ENCODE results near the gene RPRM.

Gene RPRM

DNA sequence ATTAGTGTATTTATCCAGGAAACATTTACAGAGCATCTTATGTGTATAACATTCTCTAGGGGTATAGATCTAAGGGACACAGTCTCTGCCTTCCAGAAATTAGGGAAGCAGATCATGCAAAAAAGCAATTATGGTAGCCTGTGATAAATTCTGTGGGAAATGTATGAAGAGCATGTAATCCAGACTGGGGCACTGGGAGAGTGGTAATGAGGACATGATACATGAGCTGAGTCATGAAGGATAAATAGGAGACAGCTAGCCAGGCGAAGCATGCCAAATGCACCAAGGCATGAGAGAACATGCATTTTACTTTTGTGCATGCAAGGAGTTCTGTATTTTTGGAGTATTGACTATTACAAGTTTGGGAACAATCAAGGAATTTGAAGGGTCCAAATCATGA lies 8.9 kb upstream of the RPRM start:
- no peaks in the 10 kb centered on the region for H3K9me3 ChIP-seq (ENCODE audit: control insufficient read depth in 5 of 5, low read length in 5 of 5)
- no peak overlapping the region for H3K9ac ChIP-seq (ENCODE audit: low read length in 5 of 5)
- no peak overlapping the region for H3K27ac ChIP-seq (ENCODE audit: low read depth, low read length)
- no peaks in the 10 kb centered on the region for H3K27me3 ChIP-seq (ENCODE audit: control insufficient read depth in 5 of 5, insufficient read depth in 4 of 5, low read length in 5 of 5)
- H3K36me3 ChIP-seq (ENCODE audit: control insufficient read depth in 5 of 5, insufficient read depth in 5 of 5, low read length in 5 of 5), result no peaks in the 10 kb centered on the region
- H3K4me1 ChIP-seq (ENCODE audit: control insufficient read depth in 5 of 5, insufficient read depth in 5 of 5, low read length in 5 of 5), result no peaks in the 10 kb centered on the region
- H3K4me3 ChIP-seq (ENCODE audit: low read depth in 1 of 5, low read length in 5 of 5), result no peak overlapping the region

- Histone ChIP-seq H3K4me3 (ENCODE audit: low read depth in 1 of 5, low read length in 5 of 5) (no peak overlapping the region), H3K27ac (ENCODE audit: low read depth, low read length) (no peak overlapping the region), H3K27me3 (ENCODE audit: control insufficient read depth in 5 of 5, insufficient read depth in 4 of 5, low read length in 5 of 5) (peaks cover 15 to 33% (median 25%) of the 10 kb centered on the region in 5 donors), H3K9me3 (ENCODE audit: control insufficient read depth in 5 of 5, low read length in 5 of 5) (no peaks in the 10 kb centered on the region), H3K9ac (ENCODE audit: low read length in 5 of 5) (no peak overlapping the region), H3K4me1 (ENCODE audit: control insufficient read depth in 5 of 5, insufficient read depth in 5 of 5, low read length in 5 of 5) (peaks cover 2 to 38% (median 35%) of the 10 kb centered on the region in 5 donors), H3K36me3 (ENCODE audit: control insufficient read depth in 5 of 5, insufficient read depth in 5 of 5, low read length in 5 of 5) (no peaks in the 10 kb centered on the region)
Observed at GRCh38 chr2:153479573-153479972, 1.0 kb upstream of the RPRM start.

DNA sequence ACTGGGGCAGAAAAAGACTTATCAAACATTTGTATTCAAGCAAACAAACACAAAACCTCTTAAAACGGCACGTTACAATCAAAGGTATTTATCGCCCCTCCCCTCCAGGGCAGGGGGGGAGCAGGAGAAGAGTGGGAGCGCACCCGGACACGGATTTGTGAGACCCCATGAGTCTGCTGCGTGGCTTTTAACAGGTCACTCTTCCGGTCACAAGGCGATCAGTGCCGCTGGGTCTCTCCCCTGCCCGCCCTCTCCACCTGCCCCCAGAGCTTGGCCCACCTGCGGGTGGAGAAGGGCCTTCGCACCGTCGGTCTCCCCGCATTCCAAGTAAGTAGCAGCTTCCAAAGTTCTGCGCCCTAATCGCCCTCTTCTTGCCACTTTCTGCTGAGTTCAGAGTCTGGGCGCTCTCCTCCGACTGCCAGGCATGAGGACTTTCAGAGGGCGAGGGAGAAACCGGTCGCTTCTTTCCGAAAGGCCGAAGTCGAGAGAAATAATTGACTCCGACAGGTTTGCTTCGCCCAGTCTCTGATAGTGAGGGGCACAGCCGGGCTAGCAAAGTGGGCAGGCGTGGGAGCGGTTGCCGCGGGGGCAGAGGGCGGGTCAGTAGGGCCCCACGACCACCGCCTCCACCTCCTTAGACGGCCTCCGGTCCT lies 800 bp downstream of the RPRM start:
- Histone ChIP-seq H3K9me3 (ENCODE audit: control insufficient read depth in 5 of 5, low read length in 5 of 5) (no peaks in the 10 kb centered on the region), H3K27ac (ENCODE audit: low read depth, low read length) (no peak overlapping the region), H3K9ac (ENCODE audit: low read length in 5 of 5) (peak overlapping the region in 1 of 5 donors; percentile 11), H3K4me1 (ENCODE audit: control insufficient read depth in 5 of 5, insufficient read depth in 5 of 5, low read length in 5 of 5) (peaks cover 2 to 44% (median 38%) of the 10 kb centered on the region in 5 donors), H3K4me3 (ENCODE audit: low read depth in 1 of 5, low read length in 5 of 5) (peak overlapping the region; percentile 13 to 71 (median 66)), H3K36me3 (ENCODE audit: control insufficient read depth in 5 of 5, insufficient read depth in 5 of 5, low read length in 5 of 5) (no peaks in the 10 kb centered on the region), H3K27me3 (ENCODE audit: control insufficient read depth in 5 of 5, insufficient read depth in 4 of 5, low read length in 5 of 5) (peaks cover 15 to 33% (median 25%) of the 10 kb centered on the region in 5 donors)

DNA sequence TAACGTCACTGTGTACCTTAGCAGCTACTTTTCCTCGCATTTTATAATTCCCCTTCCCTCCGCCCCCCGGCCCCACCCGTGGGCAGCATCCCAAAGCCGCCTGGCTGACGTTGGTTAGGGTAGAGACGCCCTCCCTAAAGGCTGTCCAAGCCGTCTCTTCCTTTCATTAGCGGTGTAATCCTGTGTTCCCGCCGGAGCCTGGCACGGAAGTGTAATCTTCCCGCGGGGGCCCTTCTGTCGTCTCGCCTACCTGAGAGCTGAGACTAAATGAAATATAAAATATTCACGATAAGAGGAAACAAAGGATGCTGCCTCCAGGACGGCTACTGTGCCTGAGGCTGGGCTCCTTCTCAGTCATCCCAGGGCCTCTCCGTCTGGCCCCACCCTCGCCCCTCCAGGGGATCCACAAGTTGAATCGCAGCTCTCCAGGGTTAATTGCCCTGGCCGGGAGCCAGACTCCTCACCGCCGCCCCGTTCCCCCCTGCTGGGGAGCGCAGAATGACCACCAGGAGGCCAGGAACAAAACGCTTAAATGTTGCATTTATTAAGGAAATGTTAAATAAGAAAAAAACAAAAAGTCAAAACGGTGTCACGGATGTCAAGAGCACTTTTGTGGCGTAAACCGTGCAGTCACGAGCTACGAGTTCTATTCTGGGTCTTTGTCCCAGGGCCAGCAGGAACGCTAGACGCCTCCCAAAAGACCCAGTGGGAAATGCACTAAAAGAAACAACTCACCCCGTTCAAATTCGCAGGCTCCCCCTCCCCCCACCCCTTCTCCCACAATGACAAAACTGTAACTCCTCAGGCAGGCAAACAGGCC lies 1.5 kb downstream of the RPRM start:
- Histone ChIP-seq H3K36me3 (ENCODE audit: control insufficient read depth in 5 of 5, insufficient read depth in 5 of 5, low read length in 5 of 5) (no peaks in the 10 kb centered on the region), H3K9me3 (ENCODE audit: control insufficient read depth in 5 of 5, low read length in 5 of 5) (no peaks in the 10 kb centered on the region), H3K9ac (ENCODE audit: low read length in 5 of 5) (no peak overlapping the region), H3K4me1 (ENCODE audit: control insufficient read depth in 5 of 5, insufficient read depth in 5 of 5, low read length in 5 of 5) (peaks cover 2 to 44% (median 38%) of the 10 kb centered on the region in 5 donors), H3K27me3 (ENCODE audit: control insufficient read depth in 5 of 5, insufficient read depth in 4 of 5, low read length in 5 of 5) (peaks cover 15 to 33% (median 25%) of the 10 kb centered on the region in 5 donors), H3K27ac (ENCODE audit: low read depth, low read length) (no peak overlapping the region), H3K4me3 (ENCODE audit: low read depth in 1 of 5, low read length in 5 of 5) (peak overlapping the region; percentile 44 to 71 (median 66))

DNA sequence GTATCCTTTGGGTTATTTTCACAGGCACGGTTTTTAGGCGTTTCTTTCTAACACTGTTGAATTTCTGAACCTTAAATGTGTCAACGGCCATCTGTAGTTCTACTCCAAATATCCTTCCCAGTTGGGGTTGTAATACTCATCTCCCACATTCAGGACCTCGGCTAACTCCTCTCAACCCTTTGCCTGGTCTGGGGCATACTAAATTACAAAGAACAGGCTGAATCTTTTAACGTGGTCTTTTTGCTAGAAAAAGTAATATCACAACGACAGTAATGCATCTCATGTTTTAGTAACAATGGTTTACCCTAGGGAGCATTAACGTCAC lies 2.1 kb downstream of the RPRM start:
- Histone ChIP-seq H3K4me1 (ENCODE audit: control insufficient read depth in 5 of 5, insufficient read depth in 5 of 5, low read length in 5 of 5) (peaks cover 2 to 44% (median 38%) of the 10 kb centered on the region in 5 donors), H3K9me3 (ENCODE audit: control insufficient read depth in 5 of 5, low read length in 5 of 5) (no peaks in the 10 kb centered on the region), H3K9ac (ENCODE audit: low read length in 5 of 5) (no peak overlapping the region), H3K36me3 (ENCODE audit: control insufficient read depth in 5 of 5, insufficient read depth in 5 of 5, low read length in 5 of 5) (no peaks in the 10 kb centered on the region), H3K27ac (ENCODE audit: low read depth, low read length) (no peak overlapping the region), H3K27me3 (ENCODE audit: control insufficient read depth in 5 of 5, insufficient read depth in 4 of 5, low read length in 5 of 5) (peaks cover 15 to 33% (median 25%) of the 10 kb centered on the region in 5 donors), H3K4me3 (ENCODE audit: low read depth in 1 of 5, low read length in 5 of 5) (no peak overlapping the region)

GRCh38 chr2:153474876-153475435 lies 3.6 kb downstream of the RPRM start:
- H3K27ac ChIP-seq (ENCODE audit: low read depth, low read length), result no peak overlapping the region
- no peak overlapping the region for H3K9ac ChIP-seq (ENCODE audit: low read length in 5 of 5)
- H3K36me3 ChIP-seq (ENCODE audit: control insufficient read depth in 5 of 5, insufficient read depth in 5 of 5, low read length in 5 of 5), result no peaks in the 10 kb centered on the region
- peaks cover 2 to 44% (median 38%) of the 10 kb centered on the region in 5 donors for H3K4me1 ChIP-seq (ENCODE audit: control insufficient read depth in 5 of 5, insufficient read depth in 5 of 5, low read length in 5 of 5)
- H3K4me3 ChIP-seq (ENCODE audit: low read depth in 1 of 5, low read length in 5 of 5), result no peak overlapping the region
- peaks cover 15 to 33% (median 25%) of the 10 kb centered on the region in 5 donors for H3K27me3 ChIP-seq (ENCODE audit: control insufficient read depth in 5 of 5, insufficient read depth in 4 of 5, low read length in 5 of 5)
- no peaks in the 10 kb centered on the region for H3K9me3 ChIP-seq (ENCODE audit: control insufficient read depth in 5 of 5, low read length in 5 of 5)

- no peaks in the 10 kb centered on the region for H3K9me3 ChIP-seq (ENCODE audit: control insufficient read depth in 5 of 5, low read length in 5 of 5)
- no peak overlapping the region for H3K27ac ChIP-seq (ENCODE audit: low read depth, low read length)
- H3K27me3 ChIP-seq (ENCODE audit: control insufficient read depth in 5 of 5, insufficient read depth in 4 of 5, low read length in 5 of 5), result peaks cover 12 to 31% (median 23%) of the 10 kb centered on the region in 5 donors
- H3K4me1 ChIP-seq (ENCODE audit: control insufficient read depth in 5 of 5, insufficient read depth in 5 of 5, low read length in 5 of 5), result peaks cover 2 to 44% (median 38%) of the 10 kb centered on the region in 5 donors
- no peaks in the 10 kb centered on the region for H3K36me3 ChIP-seq (ENCODE audit: control insufficient read depth in 5 of 5, insufficient read depth in 5 of 5, low read length in 5 of 5)
- no peak overlapping the region for H3K4me3 ChIP-seq (ENCODE audit: low read depth in 1 of 5, low read length in 5 of 5)
- no peak overlapping the region for H3K9ac ChIP-seq (ENCODE audit: low read length in 5 of 5)
Observed at GRCh38 chr2:153474407-153474806, 4.2 kb downstream of the RPRM start.

GRCh38 chr2:153470867-153471266 lies 7.7 kb downstream of the RPRM start:
- Histone ChIP-seq H3K4me1 (ENCODE audit: control insufficient read depth in 5 of 5, insufficient read depth in 5 of 5, low read length in 5 of 5) (peaks cover 0 to 18% (median 12%) of the 10 kb centered on the region in 5 donors), H3K27me3 (ENCODE audit: control insufficient read depth in 5 of 5, insufficient read depth in 4 of 5, low read length in 5 of 5) (peaks cover 0 to 3% (median 0%) of the 10 kb centered on the region in 5 donors), H3K4me3 (ENCODE audit: low read depth in 1 of 5, low read length in 5 of 5) (no peak overlapping the region), H3K27ac (ENCODE audit: low read depth, low read length) (no peak overlapping the region), H3K36me3 (ENCODE audit: control insufficient read depth in 5 of 5, insufficient read depth in 5 of 5, low read length in 5 of 5) (no peaks in the 10 kb centered on the region), H3K9ac (ENCODE audit: low read length in 5 of 5) (no peak overlapping the region), H3K9me3 (ENCODE audit: control insufficient read depth in 5 of 5, low read length in 5 of 5) (no peaks in the 10 kb centered on the region)

DNA sequence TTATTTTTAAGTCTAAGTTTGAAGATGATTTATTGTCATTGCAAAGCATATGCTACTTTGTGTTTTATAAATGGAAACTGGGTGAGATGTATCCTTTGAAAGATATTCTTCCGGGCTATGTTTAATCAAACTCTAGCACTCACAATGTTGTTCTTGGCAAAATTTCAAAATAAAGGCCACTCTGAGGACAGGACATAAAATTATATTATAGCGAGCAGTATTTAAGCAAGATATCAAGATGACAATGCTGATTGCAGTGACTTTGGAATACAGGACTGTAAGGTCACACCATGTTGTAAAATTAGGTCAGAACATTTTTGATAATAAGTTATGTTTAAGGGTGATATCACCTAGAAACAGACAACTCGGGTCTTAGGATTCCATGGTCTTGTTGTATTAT lies 14.2 kb downstream of the RPRM start:
- Histone ChIP-seq H3K9me3 (ENCODE audit: control insufficient read depth in 5 of 5, low read length in 5 of 5) (no peaks in the 10 kb centered on the region), H3K36me3 (ENCODE audit: control insufficient read depth in 5 of 5, insufficient read depth in 5 of 5, low read length in 5 of 5) (no peaks in the 10 kb centered on the region), H3K27ac (ENCODE audit: low read depth, low read length) (no peak overlapping the region), H3K27me3 (ENCODE audit: control insufficient read depth in 5 of 5, insufficient read depth in 4 of 5, low read length in 5 of 5) (peaks cover 0 to 7% (median 4%) of the 10 kb centered on the region in 5 donors), H3K4me3 (ENCODE audit: low read depth in 1 of 5, low read length in 5 of 5) (no peak overlapping the region), H3K4me1 (ENCODE audit: control insufficient read depth in 5 of 5, insufficient read depth in 5 of 5, low read length in 5 of 5) (no peaks in the 10 kb centered on the region), H3K9ac (ENCODE audit: low read length in 5 of 5) (no peak overlapping the region)

DNA sequence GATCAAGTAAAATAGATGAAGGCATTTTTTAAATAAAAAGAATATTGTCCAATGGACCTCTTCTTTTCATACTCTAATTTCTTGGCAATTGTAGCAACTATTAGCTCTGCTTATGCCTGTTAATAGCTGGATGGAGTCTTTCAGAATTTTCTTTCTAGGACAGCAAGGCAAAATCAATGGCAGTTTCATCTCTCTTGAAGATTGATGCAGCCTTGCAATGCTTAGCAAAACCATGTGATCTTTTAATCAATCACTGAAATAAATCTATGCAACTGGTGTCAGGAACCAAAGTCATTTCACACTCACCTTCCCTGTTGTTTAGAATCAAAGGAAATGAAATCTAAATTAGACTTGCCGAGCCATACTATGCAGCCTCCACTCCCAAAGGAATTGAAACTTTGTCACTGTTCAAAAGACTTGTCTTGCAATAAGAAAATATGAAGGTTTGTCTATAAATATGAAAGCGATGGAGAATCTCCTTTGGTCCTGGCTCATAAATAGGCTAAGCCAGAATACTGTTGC lies 16.2 kb downstream of the RPRM start:
- H3K4me1 ChIP-seq (ENCODE audit: control insufficient read depth in 5 of 5, insufficient read depth in 5 of 5, low read length in 5 of 5), result no peaks in the 10 kb centered on the region
- peaks cover 0 to 7% (median 4%) of the 10 kb centered on the region in 5 donors for H3K27me3 ChIP-seq (ENCODE audit: control insufficient read depth in 5 of 5, insufficient read depth in 4 of 5, low read length in 5 of 5)
- H3K27ac ChIP-seq (ENCODE audit: low read depth, low read length), result no peak overlapping the region
- no peak overlapping the region for H3K9ac ChIP-seq (ENCODE audit: low read length in 5 of 5)
- H3K36me3 ChIP-seq (ENCODE audit: control insufficient read depth in 5 of 5, insufficient read depth in 5 of 5, low read length in 5 of 5), result no peaks in the 10 kb centered on the region
- no peaks in the 10 kb centered on the region for H3K9me3 ChIP-seq (ENCODE audit: control insufficient read depth in 5 of 5, low read length in 5 of 5)
- H3K4me3 ChIP-seq (ENCODE audit: low read depth in 1 of 5, low read length in 5 of 5), result no peak overlapping the region
